Endodermal cell (in vitro differentiated cells): ENCODE data around the gene FTMT. TPM values are rescaled to one million over a fixed set of nuclear protein-coding genes. Genes with fewer than 3 reads are reported as not detected.

ENCODE experiments used
- DNase-seq: peaks from one replicate; pipeline ENCODE4 v3.0.0-alpha.2; 2017
- H3K27ac ChIP-seq: 2 replicates; pipeline ENCODE4 v1.5.1; 2013; ENCODE audit warnings: mild to moderate bottlenecking, low read depth, low read length, moderate library complexity
- H3K27me3 ChIP-seq: 2 replicates; pipeline ENCODE4 v1.6.1; 2013; ENCODE audit warnings: mild to moderate bottlenecking, low read length, moderate library complexity; ENCODE audit not compliant: insufficient read depth, control insufficient read depth, poor library complexity, severe bottlenecking
- H3K36me3 ChIP-seq: 2 replicates; pipeline ENCODE4 v1.7.0; 2013; ENCODE audit warnings: mild to moderate bottlenecking, low read length, moderate library complexity; ENCODE audit not compliant: control insufficient read depth, insufficient read depth
- H3K4me1 ChIP-seq: one replicate; pipeline ENCODE4 v1.7.0; 2013; ENCODE audit warnings: low read length; ENCODE audit not compliant: control insufficient read depth, insufficient read depth
- H3K4me3 ChIP-seq: 2 replicates; pipeline ENCODE4 v1.5.1; 2013; ENCODE audit warnings: mild to moderate bottlenecking, low read length, moderate library complexity
- H3K9ac ChIP-seq: 2 replicates; pipeline ENCODE4 v1.6.1; 2013; ENCODE audit warnings: mild to moderate bottlenecking, low read length, moderate library complexity; ENCODE audit not compliant: poor library complexity, severe bottlenecking; ENCODE audit errors: extremely low read depth
- H3K9me3 ChIP-seq: 2 replicates; pipeline ENCODE4 v1.6.1; 2013; ENCODE audit warnings: mild to moderate bottlenecking, low read length, moderate library complexity; ENCODE audit not compliant: control insufficient read depth
- H3K27ac Mint-ChIP-seq: 2 replicates; pipeline ENCODE4 v1.8.0; 2020; ENCODE audit warnings: mixed read lengths
- H3K27me3 Mint-ChIP-seq: 2 replicates; pipeline ENCODE4 v1.8.0; 2021; ENCODE audit warnings: mild to moderate bottlenecking, mixed read lengths; ENCODE audit not compliant: insufficient read depth
- H3K36me3 Mint-ChIP-seq: 2 replicates; pipeline ENCODE4 v1.8.0; 2020; ENCODE audit warnings: low read depth, mixed read lengths
- H3K4me1 Mint-ChIP-seq: 2 replicates; pipeline ENCODE4 v1.8.0; 2020; ENCODE audit warnings: mixed read lengths
- H3K4me3 Mint-ChIP-seq: 2 replicates; pipeline ENCODE4 v1.8.0; 2020; ENCODE audit warnings: mild to moderate bottlenecking, moderate library complexity, mixed read lengths
- H3K9me3 Mint-ChIP-seq: 2 replicates; pipeline ENCODE4 v1.8.0; 2020; ENCODE audit warnings: mild to moderate bottlenecking, mixed read lengths
- CTCF ChIP-seq: fragments of 200-600 bp; sonication (generic); conservative IDR thresholded peaks from 2 replicates; pipeline ENCODE4 v1.5.0; 2021; ENCODE audit warnings: antibody characterized with exemption, mild to moderate bottlenecking
- WGBS, 2 experiments: methylation state at CpG; one replicate each; pipeline versions ENCODE4 v1.1.5 to v1.1.7; 2013; ENCODE audit warnings: missing lambda C conversion rate in 2 of 2, mixed read lengths in 1 of 2; ENCODE audit not compliant: insufficient coverage in 1 of 2, insufficient read length in 1 of 2; 5-methylcytosine and 5-hydroxymethylcytosine counted together
- total RNA-seq, 2 donors: library from RNA; stranded (reverse); fragmentation: NEBNext Ultra II Directional in 1 of 2; extraction: Animal tissue kit (Norgen Biotek cat#: 25700) in 1 of 2; gene quantifications; 2 replicates in 1 of 2; 3 replicates in 1 of 2; pipeline ENCODE4 v1.2.1, GENCODE V29; 2021

FTMT gene
- total RNA-seq, 2 donors from 2014 or later: not detected

- Histone ChIP-seq H3K9ac (no peak overlapping the region), H3K27ac (no peak overlapping the region), H3K4me3 (no peak overlapping the region), H3K9me3 (peaks cover 13% of the 10 kb centered on the region), H3K4me1 (no peaks in the 10 kb centered on the region), H3K36me3 (no peaks in the 10 kb centered on the region), H3K27me3 (no peaks in the 10 kb centered on the region)
- WGBS, 2 experiments: 47 to 71% methylated on average over 2 of the region's 2 CpGs
- Mint-ChIP-seq H3K4me3 (no peak overlapping the region), H3K4me1 (no peaks in the 10 kb centered on the region), H3K27me3 (no peaks in the 10 kb centered on the region), H3K27ac (no peak overlapping the region), H3K9me3 (peaks cover 13% of the 10 kb centered on the region), H3K36me3 (no peaks in the 10 kb centered on the region)
- TF ChIP-seq CTCF: no peak
- no peak for DNase-seq
Measured at GRCh38 chr5:121853850-121854249, 2.2 kb downstream of the FTMT start.

DNA sequence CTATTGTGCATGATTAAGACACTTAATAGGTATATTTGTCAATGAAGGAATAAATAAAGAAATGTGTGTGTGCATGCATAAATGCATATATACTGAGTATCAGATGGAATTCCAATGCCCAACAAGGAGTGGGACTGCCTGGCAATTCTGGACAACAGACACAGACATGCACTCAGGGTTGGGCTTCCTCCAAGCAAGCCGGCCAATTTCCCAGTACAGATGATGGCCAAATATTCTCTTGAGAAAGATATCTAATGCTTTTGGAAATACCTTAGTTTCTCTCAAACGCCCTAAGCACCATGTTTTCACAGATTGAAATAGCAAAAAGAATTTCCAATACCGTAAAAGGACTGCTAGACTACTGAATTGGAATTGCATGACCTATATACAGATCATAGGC lies 11.1 kb downstream of the FTMT start:
- Histone ChIP-seq H3K27me3 (no peaks in the 10 kb centered on the region), H3K27ac (no peak overlapping the region), H3K4me1 (no peaks in the 10 kb centered on the region), H3K9ac (no peak overlapping the region), H3K4me3 (no peak overlapping the region), H3K36me3 (no peaks in the 10 kb centered on the region), H3K9me3 (no peaks in the 10 kb centered on the region)
- no peak for TF ChIP-seq CTCF
- Mint-ChIP-seq H3K27me3 (no peaks in the 10 kb centered on the region), H3K27ac (no peak overlapping the region), H3K4me1 (peaks cover 4% of the 10 kb centered on the region), H3K9me3 (no peaks in the 10 kb centered on the region), H3K36me3 (no peaks in the 10 kb centered on the region), H3K4me3 (no peak overlapping the region)
- DNase-seq: no peak
- 90 to 95% methylated on average over 2 to 3 of the region's 3 CpGs for WGBS, 2 experiments

- no peaks in the 10 kb centered on the region for H3K9me3 ChIP-seq
- no peaks in the 10 kb centered on the region for H3K36me3 Mint-ChIP-seq
- no peak for DNase-seq
- no peak overlapping the region for H3K27ac ChIP-seq
- H3K36me3 ChIP-seq: no peaks in the 10 kb centered on the region
- H3K4me3 Mint-ChIP-seq: no peak overlapping the region
- H3K27me3 Mint-ChIP-seq: no peaks in the 10 kb centered on the region
- H3K27me3 ChIP-seq: no peaks in the 10 kb centered on the region
- H3K27ac Mint-ChIP-seq: no peak overlapping the region
- H3K9ac ChIP-seq: no peak overlapping the region
- H3K4me1 ChIP-seq: no peaks in the 10 kb centered on the region
- no peak overlapping the region for H3K4me3 ChIP-seq
- H3K9me3 Mint-ChIP-seq: no peaks in the 10 kb centered on the region
- TF ChIP-seq CTCF: no peak
- WGBS, 2 experiments: 97% methylated on average over 2 of the region's 2 CpGs; no CpG with 5 or more reads in 1 of the 2 experiments
- peaks cover 4% of the 10 kb centered on the region for H3K4me1 Mint-ChIP-seq
Measured at GRCh38 chr5:121863753-121864285, 12.1 kb downstream of the FTMT start.
